GM23338 (cell line): Measurements from ENCODE around the gene PHLPP2. TPM values are rescaled to one million over a fixed set of nuclear protein-coding genes. Genes with fewer than 3 reads are reported as not detected.

ENCODE experiments used
- ATAC-seq: fragments of 200-7000 bp; cut with Tn5 transposase; 3 replicates; pipeline ENCODE4 v1.9.1; 2020
- DNase-seq: peaks from one replicate; pipeline ENCODE4 v3.0.0-alpha.2; 2015; ENCODE audit warnings: low spot score
- H2AFZ ChIP-seq: fragments of 200-600 bp; sonication (generic); 2 replicates; pipeline ENCODE4 v1.8.0; 2016; ENCODE audit warnings: antibody characterized with exemption, mild to moderate bottlenecking, moderate library complexity
- H3F3A ChIP-seq: fragments of 200-600 bp; sonication (generic); replicated peaks from 2 replicates; pipeline ENCODE4 v1.8.0; 2017; ENCODE audit warnings: antibody characterized with exemption, mixed run types, low read depth
- H3K27ac ChIP-seq: fragments of 200-600 bp; sonication (generic); 2 replicates; pipeline ENCODE4 v1.6.1; 2016; ENCODE audit warnings: low read depth
- H3K27me3 ChIP-seq: fragments of 200-600 bp; sonication (generic); 2 replicates; pipeline ENCODE4 v1.8.0; 2016; ENCODE audit warnings: mild to moderate bottlenecking, mixed run types, moderate library complexity; ENCODE audit not compliant: insufficient read depth
- H3K36me3 ChIP-seq: fragments of 200-600 bp; sonication (generic); 2 replicates; pipeline ENCODE4 v1.8.0; 2016; ENCODE audit warnings: mild to moderate bottlenecking; ENCODE audit not compliant: insufficient read depth
- H3K4me1 ChIP-seq: fragments of 200-600 bp; sonication (generic); 2 replicates; pipeline ENCODE4 v1.8.0; 2016; ENCODE audit warnings: mild to moderate bottlenecking, moderate library complexity; ENCODE audit not compliant: insufficient read depth
- H3K4me2 ChIP-seq: fragments of 200-600 bp; sonication (generic); 2 replicates; pipeline ENCODE4 v1.7.1; 2017; ENCODE audit warnings: mixed run types
- H3K4me3 ChIP-seq: fragments of 200-600 bp; sonication (generic); 2 replicates; pipeline ENCODE4 v1.6.1; 2016; ENCODE audit warnings: mixed run types
- H3K79me2 ChIP-seq: fragments of 200-600 bp; sonication (generic); replicated peaks from 2 replicates; pipeline ENCODE4 v1.8.0; 2017; ENCODE audit warnings: mild to moderate bottlenecking; ENCODE audit not compliant: insufficient read depth
- H3K9me2 ChIP-seq: fragments of 200-600 bp; sonication (generic); 2 replicates; pipeline ENCODE4 v1.8.0; 2017; ENCODE audit not compliant: insufficient read depth
- H4K20me1 ChIP-seq: fragments of 200-600 bp; sonication (generic); replicated peaks from 2 replicates; pipeline ENCODE4 v1.8.0; 2017; ENCODE audit warnings: mild to moderate bottlenecking; ENCODE audit not compliant: insufficient read depth
- H3K27ac Mint-ChIP-seq: 2 replicates; pipeline ENCODE4 v1.8.0; 2020; ENCODE audit warnings: inconsistent platforms, mild to moderate bottlenecking, moderate library complexity, mixed read lengths
- H3K27me3 Mint-ChIP-seq: 3 replicates; pipeline ENCODE4 v1.8.0; 2022; ENCODE audit warnings: low read depth, mild to moderate bottlenecking, moderate library complexity, mixed read lengths, inconsistent platforms; ENCODE audit not compliant: insufficient read depth, poor library complexity
- H3K36me3 Mint-ChIP-seq: 3 replicates; pipeline ENCODE4 v1.8.0; 2021; ENCODE audit warnings: low read depth, mild to moderate bottlenecking, inconsistent platforms, moderate library complexity, mixed read lengths
- H3K4me1 Mint-ChIP-seq: 3 replicates; pipeline ENCODE4 v1.8.0; 2020; ENCODE audit warnings: mild to moderate bottlenecking, inconsistent platforms, mixed read lengths
- H3K4me3 Mint-ChIP-seq: 3 replicates; pipeline ENCODE4 v1.8.0; 2021; ENCODE audit warnings: moderate library complexity, mild to moderate bottlenecking, inconsistent platforms, mixed read lengths
- H3K9me3 Mint-ChIP-seq: 3 replicates; pipeline ENCODE4 v1.8.0; 2020; ENCODE audit warnings: moderate library complexity, mild to moderate bottlenecking, inconsistent platforms, mixed read lengths
- CREB1 ChIP-seq: fragments of 250-450 bp; sonication (Bioruptor Pico); IDR thresholded peaks from 2 replicates; pipeline ENCODE4 v1.5.0; 2020; ENCODE audit warnings: low read depth, mild to moderate bottlenecking, moderate library complexity
- EZH2 ChIP-seq: fragments of 200-600 bp; sonication (generic); IDR thresholded peaks from one replicate; pipeline ENCODE4 v1.8.0; 2017; ENCODE audit warnings: antibody characterized with exemption, mild to moderate bottlenecking, low read depth; ENCODE audit not compliant: unreplicated experiment
- EZH2phosphoT487 ChIP-seq: fragments of 200-600 bp; sonication (generic); IDR thresholded peaks from one replicate; pipeline ENCODE4 v1.8.1; 2018; ENCODE audit warnings: antibody characterized with exemption; ENCODE audit not compliant: unreplicated experiment
- JUNB ChIP-seq: IDR thresholded peaks from one replicate; pipeline ENCODE4 v1.6.1; 2016; ENCODE audit warnings: antibody characterized with exemption; ENCODE audit not compliant: unreplicated experiment
- NANOG ChIP-seq: IDR thresholded peaks from 2 replicates; pipeline ENCODE4 v1.6.1; 2016; ENCODE audit warnings: antibody characterized with exemption, borderline replicate concordance
- POLR2AphosphoS5 ChIP-seq: IDR thresholded peaks from 2 replicates; pipeline ENCODE4 v1.6.1; 2016; ENCODE audit warnings: antibody characterized with exemption, low read depth
- STAT1 ChIP-seq: IDR thresholded peaks from one replicate; pipeline ENCODE4 v1.6.1; 2016; ENCODE audit warnings: antibody characterized with exemption; ENCODE audit not compliant: unreplicated experiment
- ZNF114 ChIP-seq: fragments of 250-450 bp; sonication (Bioruptor Pico); IDR thresholded peaks from 2 replicates; pipeline ENCODE4 v1.5.0; 2020; ENCODE audit warnings: mild to moderate bottlenecking, moderate library complexity
- ZNF331 ChIP-seq: fragments of 250-450 bp; sonication (Bioruptor Pico); IDR thresholded peaks from 2 replicates; pipeline ENCODE4 v1.5.0; 2020; ENCODE audit warnings: low read depth, mild to moderate bottlenecking, moderate library complexity
- polyA plus RNA-seq: library from polyadenylated mRNA; unstranded; fragments of >200 nt; fragmentation: Nextera tagmentation; extraction: Ambion mirVana; gene quantifications from 2 replicates; pipeline ENCODE4 v1.2.1, GENCODE V29; 2016
- total RNA-seq: library from RNA; depleted of rRNA; stranded (reverse); fragments of >200 nt; shearing (Covaris generic); gene quantifications from 2 replicates; pipeline ENCODE4 v1.2.3, GENCODE V29; 2014
- TF ChIP-seq, protein P1 (sequence below): IDR thresholded peaks from one replicate; pipeline ENCODE4 v1.6.1; 2018; ENCODE audit warnings: antibody characterized with exemption; ENCODE audit not compliant: unreplicated experiment
- TF ChIP-seq, protein P2 (sequence below): fragments of 250-450 bp; sonication (Bioruptor Pico); IDR thresholded peaks from 2 replicates; pipeline ENCODE4 v1.5.0; 2020; ENCODE audit warnings: mild to moderate bottlenecking, moderate library complexity
- TF ChIP-seq, protein P3 (sequence below): IDR thresholded peaks from 2 replicates; pipeline ENCODE4 v1.6.1; 2016; ENCODE audit warnings: antibody characterized with exemption
- TF ChIP-seq, protein P4 (sequence below), 2 experiments: fragments of 200-600 bp in 1 of 2; sonication (generic) in 1 of 2; conservative IDR thresholded peaks; 2 replicates each; pipeline versions ENCODE4 v1.5.1 to v1.6.1; 2016 to 2017; ENCODE audit warnings: antibody characterized with exemption in 2 of 2, low read depth in 2 of 2, mild to moderate bottlenecking in 2 of 2, moderate library complexity in 1 of 2

PHLPP2 gene
- total and polyA plus RNA-seq, 2 experiments from 2014 or later: 4.2 to 20.5 TPM

DNA sequence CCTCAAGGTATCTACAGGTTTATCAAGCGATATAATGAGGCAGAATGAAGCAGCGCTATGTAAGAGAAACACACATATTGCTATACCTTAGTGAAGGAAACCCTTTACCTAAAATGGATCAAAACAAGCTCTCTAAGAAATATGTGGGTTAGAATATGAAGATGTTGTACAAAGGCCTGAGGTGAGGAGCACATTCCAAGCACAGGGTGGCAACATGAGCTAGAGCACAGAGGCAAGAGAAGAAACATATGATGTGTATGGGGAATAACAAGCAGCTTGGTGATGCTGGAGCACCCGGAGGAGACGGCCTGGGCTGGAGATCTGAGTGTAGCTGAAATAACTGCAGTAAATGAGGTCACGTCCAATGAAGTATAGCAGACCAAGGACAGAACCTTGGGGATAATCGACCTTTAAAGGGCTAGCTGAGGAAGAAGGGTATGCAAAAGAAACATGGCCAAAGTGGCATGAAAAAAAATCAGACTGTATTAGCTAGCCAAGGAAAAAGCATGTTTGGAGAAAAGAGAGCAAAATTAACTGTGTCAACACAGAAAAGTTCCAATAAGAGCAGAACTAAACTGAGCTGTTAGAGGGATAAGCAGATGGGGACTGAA, 54.5 kb downstream of the PHLPP2 start:
- H3K27me3 ChIP-seq: no peaks in the 10 kb centered on the region

More for the DNA sequence above, 54.5 kb downstream of the PHLPP2 start:
- Mint-ChIP-seq H3K9me3 (no peaks in the 10 kb centered on the region), H3K36me3 (peaks cover 46% of the 10 kb centered on the region), H3K27ac (no peak overlapping the region), H3K4me1 (peaks cover 2% of the 10 kb centered on the region; the same call in 1 of the 3 replicates), H3K27me3 (no peaks in the 10 kb centered on the region), H3K4me3 (no peak overlapping the region)
- Histone ChIP-seq H4K20me1 (no peaks in the 10 kb centered on the region), H3K36me3 (peaks cover 37% of the 10 kb centered on the region), H3K4me1 (no peaks in the 10 kb centered on the region), H3K4me3 (no peak overlapping the region), H3K27ac (0 out of 2 replicates have a peak overlapping the region, but pooled peaks have one; percentile 33), H3F3A (0 out of 2 replicates have a peak, but pooled peaks cover 3% of the 10 kb centered on the region), H3K9me2 (no peaks in the 10 kb centered on the region), H3K79me2 (no peaks in the 10 kb centered on the region), H3K4me2 (no peak overlapping the region), H2AFZ (no peak overlapping the region)
- DNase-seq (no peak), ATAC-seq (no peak)
- TF ChIP-seq, protein P1, sequence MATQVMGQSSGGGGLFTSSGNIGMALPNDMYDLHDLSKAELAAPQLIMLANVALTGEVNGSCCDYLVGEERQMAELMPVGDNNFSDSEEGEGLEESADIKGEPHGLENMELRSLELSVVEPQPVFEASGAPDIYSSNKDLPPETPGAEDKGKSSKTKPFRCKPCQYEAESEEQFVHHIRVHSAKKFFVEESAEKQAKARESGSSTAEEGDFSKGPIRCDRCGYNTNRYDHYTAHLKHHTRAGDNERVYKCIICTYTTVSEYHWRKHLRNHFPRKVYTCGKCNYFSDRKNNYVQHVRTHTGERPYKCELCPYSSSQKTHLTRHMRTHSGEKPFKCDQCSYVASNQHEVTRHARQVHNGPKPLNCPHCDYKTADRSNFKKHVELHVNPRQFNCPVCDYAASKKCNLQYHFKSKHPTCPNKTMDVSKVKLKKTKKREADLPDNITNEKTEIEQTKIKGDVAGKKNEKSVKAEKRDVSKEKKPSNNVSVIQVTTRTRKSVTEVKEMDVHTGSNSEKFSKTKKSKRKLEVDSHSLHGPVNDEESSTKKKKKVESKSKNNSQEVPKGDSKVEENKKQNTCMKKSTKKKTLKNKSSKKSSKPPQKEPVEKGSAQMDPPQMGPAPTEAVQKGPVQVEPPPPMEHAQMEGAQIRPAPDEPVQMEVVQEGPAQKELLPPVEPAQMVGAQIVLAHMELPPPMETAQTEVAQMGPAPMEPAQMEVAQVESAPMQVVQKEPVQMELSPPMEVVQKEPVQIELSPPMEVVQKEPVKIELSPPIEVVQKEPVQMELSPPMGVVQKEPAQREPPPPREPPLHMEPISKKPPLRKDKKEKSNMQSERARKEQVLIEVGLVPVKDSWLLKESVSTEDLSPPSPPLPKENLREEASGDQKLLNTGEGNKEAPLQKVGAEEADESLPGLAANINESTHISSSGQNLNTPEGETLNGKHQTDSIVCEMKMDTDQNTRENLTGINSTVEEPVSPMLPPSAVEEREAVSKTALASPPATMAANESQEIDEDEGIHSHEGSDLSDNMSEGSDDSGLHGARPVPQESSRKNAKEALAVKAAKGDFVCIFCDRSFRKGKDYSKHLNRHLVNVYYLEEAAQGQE: no peak
- TF ChIP-seq, protein P2, sequence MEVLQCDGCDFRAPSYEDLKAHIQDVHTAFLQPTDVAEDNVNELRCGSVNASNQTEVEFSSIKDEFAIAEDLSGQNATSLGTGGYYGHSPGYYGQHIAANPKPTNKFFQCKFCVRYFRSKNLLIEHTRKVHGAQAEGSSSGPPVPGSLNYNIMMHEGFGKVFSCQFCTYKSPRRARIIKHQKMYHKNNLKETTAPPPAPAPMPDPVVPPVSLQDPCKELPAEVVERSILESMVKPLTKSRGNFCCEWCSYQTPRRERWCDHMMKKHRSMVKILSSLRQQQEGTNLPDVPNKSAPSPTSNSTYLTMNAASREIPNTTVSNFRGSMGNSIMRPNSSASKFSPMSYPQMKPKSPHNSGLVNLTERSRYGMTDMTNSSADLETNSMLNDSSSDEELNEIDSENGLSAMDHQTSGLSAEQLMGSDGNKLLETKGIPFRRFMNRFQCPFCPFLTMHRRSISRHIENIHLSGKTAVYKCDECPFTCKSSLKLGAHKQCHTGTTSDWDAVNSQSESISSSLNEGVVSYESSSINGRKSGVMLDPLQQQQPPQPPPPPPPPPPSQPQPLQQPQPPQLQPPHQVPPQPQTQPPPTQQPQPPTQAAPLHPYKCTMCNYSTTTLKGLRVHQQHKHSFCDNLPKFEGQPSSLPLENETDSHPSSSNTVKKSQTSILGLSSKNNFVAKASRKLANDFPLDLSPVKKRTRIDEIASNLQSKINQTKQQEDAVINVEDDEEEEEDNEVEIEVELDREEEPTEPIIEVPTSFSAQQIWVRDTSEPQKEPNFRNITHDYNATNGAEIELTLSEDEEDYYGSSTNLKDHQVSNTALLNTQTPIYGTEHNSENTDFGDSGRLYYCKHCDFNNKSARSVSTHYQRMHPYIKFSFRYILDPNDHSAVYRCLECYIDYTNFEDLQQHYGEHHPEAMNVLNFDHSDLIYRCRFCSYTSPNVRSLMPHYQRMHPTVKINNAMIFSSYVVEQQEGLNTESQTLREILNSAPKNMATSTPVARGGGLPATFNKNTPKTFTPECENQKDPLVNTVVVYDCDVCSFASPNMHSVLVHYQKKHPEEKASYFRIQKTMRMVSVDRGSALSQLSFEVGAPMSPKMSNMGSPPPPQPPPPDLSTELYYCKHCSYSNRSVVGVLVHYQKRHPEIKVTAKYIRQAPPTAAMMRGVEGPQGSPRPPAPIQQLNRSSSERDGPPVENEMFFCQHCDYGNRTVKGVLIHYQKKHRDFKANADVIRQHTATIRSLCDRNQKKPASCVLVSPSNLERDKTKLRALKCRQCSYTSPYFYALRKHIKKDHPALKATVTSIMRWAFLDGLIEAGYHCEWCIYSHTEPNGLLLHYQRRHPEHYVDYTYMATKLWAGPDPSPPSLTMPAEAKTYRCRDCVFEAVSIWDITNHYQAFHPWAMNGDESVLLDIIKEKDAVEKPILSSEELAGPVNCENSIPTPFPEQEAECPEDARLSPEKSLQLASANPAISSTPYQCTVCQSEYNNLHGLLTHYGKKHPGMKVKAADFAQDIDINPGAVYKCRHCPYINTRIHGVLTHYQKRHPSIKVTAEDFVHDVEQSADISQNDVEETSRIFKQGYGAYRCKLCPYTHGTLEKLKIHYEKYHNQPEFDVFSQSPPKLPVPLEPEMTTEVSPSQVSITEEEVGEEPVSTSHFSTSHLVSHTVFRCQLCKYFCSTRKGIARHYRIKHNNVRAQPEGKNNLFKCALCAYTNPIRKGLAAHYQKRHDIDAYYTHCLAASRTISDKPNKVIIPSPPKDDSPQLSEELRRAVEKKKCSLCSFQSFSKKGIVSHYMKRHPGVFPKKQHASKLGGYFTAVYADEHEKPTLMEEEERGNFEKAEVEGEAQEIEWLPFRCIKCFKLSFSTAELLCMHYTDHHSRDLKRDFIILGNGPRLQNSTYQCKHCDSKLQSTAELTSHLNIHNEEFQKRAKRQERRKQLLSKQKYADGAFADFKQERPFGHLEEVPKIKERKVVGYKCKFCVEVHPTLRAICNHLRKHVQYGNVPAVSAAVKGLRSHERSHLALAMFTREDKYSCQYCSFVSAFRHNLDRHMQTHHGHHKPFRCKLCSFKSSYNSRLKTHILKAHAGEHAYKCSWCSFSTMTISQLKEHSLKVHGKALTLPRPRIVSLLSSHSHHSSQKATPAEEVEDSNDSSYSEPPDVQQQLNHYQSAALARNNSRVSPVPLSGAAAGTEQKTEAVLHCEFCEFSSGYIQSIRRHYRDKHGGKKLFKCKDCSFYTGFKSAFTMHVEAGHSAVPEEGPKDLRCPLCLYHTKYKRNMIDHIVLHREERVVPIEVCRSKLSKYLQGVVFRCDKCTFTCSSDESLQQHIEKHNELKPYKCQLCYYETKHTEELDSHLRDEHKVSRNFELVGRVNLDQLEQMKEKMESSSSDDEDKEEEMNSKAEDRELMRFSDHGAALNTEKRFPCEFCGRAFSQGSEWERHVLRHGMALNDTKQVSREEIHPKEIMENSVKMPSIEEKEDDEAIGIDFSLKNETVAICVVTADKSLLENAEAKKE (CRISPR knock-in tag): no peak
- TF ChIP-seq JUNB (no peak), POLR2AphosphoS5 (no peak), EZH2phosphoT487 (no peak), CREB1 (CRISPR knock-in tag) (no peak), ZNF114 (CRISPR knock-in tag) (no peak), ZNF331 (no peak), STAT1 (no peak), NANOG (no peak), EZH2 (no peak)
- TF ChIP-seq, protein P3, sequence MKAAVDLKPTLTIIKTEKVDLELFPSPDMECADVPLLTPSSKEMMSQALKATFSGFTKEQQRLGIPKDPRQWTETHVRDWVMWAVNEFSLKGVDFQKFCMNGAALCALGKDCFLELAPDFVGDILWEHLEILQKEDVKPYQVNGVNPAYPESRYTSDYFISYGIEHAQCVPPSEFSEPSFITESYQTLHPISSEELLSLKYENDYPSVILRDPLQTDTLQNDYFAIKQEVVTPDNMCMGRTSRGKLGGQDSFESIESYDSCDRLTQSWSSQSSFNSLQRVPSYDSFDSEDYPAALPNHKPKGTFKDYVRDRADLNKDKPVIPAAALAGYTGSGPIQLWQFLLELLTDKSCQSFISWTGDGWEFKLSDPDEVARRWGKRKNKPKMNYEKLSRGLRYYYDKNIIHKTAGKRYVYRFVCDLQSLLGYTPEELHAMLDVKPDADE: no peak
- TF ChIP-seq, protein P4, sequence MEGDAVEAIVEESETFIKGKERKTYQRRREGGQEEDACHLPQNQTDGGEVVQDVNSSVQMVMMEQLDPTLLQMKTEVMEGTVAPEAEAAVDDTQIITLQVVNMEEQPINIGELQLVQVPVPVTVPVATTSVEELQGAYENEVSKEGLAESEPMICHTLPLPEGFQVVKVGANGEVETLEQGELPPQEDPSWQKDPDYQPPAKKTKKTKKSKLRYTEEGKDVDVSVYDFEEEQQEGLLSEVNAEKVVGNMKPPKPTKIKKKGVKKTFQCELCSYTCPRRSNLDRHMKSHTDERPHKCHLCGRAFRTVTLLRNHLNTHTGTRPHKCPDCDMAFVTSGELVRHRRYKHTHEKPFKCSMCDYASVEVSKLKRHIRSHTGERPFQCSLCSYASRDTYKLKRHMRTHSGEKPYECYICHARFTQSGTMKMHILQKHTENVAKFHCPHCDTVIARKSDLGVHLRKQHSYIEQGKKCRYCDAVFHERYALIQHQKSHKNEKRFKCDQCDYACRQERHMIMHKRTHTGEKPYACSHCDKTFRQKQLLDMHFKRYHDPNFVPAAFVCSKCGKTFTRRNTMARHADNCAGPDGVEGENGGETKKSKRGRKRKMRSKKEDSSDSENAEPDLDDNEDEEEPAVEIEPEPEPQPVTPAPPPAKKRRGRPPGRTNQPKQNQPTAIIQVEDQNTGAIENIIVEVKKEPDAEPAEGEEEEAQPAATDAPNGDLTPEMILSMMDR (conservative IDR thresholded peaks at IDR 0.05; ENCODE audit: low read depth in 2 of 2): no peak
